ENCODE results near the gene HPSE2. TPM values are rescaled to one million over a fixed set of nuclear protein-coding genes. Genes with fewer than 3 reads are reported as not detected.
"Not testable (repeated sequence)": the region's sequence is repeated elsewhere in the genome, so short reads cannot be mapped to it uniquely, and the experiment has no call there.

Gene HPSE2
- not detected in 2 replicates for total RNA-seq
- polyA plus RNA-seq (2012), result not detected

DNA sequence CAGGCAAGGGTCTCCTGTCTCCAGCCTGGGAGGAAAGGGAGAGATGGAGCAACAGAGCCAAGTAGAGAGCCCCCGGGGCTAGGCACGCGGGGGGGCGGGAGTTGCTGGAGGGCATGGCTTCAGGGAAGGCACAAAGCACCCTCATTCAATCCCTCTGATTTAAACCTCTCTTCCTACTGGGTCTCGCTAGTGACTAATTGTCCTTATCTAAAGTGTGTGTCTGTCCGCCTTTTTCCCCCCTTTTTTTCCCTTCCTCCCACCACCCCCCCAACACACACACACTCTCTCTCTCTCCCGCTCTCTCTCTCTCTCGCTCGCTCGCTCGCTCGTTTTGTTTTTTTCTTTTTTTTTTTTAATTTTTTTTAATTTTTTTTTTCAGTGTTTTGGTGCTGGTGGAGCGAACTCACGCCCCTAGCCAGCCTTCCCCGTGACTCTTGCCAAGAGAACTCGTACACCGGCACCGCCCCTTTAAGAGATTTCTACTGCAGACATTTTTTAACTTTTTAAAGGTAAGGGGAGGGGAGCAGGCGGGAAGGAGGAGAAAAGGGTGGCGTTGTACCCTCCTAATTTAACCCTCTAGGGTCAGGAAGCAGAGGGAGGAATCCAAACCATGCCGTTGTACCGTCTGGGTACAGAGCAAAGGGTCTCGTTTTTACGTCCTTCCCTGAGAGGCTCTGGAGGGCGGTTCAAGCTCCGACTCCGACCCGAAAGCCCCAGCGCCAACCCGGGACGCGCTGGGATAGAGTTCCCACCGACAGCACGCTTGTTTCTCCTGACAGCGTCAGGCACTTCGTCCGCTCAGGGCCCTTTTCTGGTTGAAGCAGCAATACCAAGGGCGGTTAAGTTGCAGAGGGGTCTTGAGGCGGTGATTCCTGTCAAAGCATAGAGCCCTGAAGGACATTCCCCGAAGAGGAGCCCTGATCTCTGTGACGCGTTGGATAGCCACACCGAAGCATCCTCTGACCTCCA lies at the start of gene HPSE2:
TSS of gene HPSE2 (minus strand) at position 195 of the 969 bp plus-strand sequence.
- no peak for DNase-seq (ENCODE audit: low read depth)

DNA sequence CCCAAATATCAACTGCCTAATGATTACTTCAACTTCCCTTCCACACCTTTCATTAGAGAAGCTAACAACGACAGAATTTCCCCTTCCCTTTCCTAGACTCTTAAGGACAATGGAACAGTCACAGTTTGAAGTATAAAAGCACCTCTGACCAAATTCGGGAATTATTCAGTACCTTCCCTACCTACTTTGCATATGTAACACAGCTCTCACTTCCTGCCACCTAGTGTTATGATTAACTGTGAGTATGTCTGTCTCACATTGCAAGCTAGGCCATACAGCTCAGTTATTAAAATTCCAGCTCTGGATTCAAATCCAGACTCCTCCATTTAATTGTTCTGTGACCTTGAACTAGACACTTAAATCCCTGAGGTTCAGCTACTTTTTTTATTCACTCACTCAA lies 44.8 kb upstream of the HPSE2 start:
- DNase-seq (ENCODE audit: low read depth), result no peak

DNA sequence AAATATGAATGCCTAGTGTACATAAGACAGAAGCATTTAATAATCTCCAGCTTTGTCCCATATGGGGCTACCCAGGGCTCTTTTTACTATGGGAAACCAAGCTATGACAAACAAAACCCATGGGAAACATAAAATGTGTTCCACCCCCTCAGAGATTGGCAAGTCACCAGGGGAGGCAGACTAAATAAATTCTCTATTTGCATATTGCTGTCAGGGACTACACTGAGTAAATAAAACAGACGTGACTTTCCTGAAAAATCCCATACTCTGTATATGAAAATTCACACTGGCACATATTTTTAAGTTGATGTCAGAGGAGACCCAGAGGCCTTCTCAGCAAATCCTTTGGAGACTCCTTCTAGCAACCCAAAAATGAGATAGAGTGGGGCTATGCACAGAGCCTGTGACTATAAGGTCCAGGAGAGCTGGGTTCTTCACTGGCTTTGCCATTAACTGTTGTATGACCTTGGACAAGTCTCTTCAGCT lies 44.0 kb upstream of the HPSE2 start:
- DNase-seq (ENCODE audit: low read depth), result peak; percentile 51

DNA sequence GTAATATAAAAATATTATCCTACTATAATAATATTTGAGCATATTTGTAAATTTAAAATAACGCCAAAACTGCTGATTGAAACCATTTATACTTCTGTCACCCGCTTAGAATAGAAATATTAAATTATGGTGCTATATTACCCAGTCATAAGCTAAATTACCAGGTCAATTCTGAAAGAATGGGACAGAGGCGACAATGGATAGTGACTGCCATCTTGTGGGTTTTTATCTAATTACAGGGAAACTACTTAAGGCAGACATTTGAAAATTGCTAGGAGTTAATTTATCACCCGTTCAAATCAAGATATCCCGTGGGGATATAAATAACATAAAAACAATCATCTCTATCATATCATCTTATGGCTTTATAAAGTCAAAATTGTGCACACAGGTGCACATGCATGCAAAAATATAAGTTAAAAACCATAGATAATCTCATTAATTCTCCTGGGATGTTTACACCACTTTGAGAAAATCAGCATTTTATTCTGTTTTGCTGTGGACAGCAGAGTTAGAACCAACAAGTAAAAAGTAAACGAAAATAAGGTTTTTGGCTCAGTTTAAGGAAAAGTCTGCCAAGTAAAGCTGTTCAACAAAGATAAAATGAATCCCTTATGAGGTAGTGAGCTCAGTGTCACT lies 41.3 kb upstream of the HPSE2 start:
- DNase-seq (ENCODE audit: low read depth), result peak; percentile 10

DNA sequence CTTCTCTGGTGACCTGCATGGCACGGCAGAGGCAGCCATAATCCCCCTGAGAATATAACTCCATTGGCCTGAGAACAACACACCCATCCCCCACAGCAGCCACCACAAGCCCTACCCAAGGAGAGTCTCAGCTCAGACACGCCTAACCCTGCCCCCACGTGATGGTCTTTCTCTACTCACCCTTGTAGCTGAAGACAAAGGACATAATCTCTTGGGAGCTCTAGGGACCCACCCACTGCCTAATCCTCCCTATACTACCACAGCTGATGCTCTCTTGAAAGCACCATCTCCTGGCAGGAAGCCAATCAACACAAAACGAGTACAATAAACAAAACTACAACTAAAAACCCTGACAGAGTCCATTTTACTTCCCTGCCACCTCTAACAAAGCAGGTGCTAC lies 30.7 kb upstream of the HPSE2 start:
- no peak for DNase-seq (ENCODE audit: low read depth)

DNA sequence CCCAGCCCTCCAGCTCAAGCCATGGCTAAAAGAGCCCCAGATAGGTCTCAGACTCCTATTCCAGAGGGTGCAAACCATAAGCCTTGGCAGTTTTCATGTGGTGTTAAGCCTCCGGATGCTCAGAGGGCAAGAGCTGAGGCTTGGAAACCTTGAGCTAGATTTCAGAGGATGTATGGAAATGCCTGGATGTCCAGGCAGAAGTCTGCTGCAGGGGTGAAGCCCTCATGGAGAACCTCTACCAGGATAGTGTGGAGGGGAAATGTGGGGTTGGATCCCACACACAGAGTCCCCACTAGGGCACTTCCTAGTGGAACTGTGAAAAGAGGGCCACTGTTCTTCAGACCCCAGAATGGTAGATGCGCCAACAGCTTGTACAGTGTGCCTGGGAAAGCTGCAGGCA lies 13.2 kb upstream of the HPSE2 start:
- no peak for DNase-seq (ENCODE audit: low read depth)

DNA sequence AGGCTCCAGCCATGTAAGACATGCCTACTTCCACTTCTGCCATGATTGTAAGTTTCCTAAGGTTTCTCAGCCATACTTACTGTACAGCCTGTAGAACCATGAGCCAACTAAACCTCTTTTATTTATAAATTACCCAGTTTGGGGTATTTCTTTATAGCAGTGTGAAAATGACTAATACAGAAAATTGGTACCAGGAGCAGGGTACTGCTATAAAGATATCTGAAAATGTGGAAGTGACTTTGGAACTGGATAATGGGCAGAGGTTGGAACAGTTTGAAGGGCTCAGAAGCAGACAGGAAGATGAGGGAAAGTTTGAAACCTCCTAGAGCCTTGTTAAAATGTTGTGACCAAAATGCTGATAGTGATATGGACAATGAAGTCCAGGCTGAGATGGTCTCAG lies 12.2 kb upstream of the HPSE2 start:
- not testable (repeated sequence) for DNase-seq (ENCODE audit: low read depth)

DNA sequence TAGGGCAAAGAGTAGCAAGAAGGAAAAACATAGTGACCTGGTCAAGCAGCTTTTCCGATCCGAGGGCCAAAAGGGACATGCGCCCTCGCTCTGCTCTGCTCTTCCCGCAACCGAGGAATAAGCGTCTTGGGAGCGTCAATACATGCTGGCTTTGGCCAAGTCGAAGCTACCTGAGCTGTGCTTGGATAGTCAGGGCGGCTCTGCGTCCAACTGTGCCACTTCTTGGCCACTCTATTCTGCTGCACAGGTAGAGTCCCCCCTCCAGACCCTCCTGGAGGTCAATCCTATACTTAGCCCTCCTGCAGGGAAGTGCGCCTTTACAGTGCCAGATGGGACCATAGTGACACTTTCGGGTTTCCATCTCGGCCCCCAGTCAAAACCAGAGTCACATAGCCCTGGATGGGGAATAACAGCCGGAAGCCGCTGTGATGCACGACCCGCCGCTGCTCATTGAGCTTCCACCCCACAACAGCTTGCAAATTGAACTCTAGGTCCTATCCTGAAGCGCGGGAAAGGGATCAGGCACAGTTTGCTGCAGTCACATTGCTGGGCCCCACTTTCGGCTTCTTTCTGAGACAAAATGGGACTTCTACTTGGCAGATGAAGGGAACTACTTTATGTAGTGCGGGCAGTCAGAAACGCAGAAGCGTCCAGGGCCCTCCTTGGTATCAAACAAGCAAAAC lies 1.1 kb upstream of the HPSE2 start:
- DNase-seq (ENCODE audit: low read depth), result no peak

DNA sequence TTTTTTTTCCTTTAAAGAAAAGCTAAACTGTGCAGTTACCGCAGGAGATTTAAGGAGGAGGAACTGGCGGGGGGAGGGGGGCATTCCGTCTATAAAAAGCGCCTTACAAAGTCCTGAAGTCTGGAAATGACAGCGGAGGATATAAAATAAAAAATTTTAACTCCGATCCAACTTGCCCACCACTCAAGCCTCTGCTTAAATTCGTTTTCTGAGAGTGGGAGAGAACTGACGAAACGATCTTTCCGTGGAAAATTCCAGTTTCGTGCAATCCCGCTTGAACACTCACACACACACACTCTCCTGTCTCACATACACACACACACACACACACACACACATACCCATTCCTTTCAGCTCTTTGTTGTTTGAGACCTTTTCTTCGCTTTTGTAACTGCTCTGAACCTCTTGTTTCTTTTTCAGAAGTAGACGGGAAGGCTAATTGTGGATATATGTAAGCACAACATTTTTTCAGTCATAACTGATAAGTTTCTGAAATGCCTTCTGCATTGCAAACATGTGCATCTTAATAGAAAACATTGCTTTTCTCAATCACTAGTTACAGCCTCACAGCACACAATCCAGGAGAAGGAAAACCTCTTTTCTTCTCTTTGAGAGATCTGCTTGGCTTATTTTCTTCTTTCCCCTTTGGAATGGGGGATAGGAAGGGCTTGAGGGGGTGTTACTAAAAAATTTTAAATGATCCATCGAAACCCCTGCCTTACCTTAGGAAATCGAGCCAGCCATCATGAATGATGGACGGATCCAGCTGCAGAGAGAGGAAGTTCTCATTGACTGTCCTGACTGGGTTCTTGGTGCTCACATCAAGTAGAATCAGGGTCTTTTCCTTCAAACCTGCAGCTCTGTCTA lies 628 bp downstream of the HPSE2 start:
- DNase-seq (ENCODE audit: low read depth), result peak; percentile 10

DNA sequence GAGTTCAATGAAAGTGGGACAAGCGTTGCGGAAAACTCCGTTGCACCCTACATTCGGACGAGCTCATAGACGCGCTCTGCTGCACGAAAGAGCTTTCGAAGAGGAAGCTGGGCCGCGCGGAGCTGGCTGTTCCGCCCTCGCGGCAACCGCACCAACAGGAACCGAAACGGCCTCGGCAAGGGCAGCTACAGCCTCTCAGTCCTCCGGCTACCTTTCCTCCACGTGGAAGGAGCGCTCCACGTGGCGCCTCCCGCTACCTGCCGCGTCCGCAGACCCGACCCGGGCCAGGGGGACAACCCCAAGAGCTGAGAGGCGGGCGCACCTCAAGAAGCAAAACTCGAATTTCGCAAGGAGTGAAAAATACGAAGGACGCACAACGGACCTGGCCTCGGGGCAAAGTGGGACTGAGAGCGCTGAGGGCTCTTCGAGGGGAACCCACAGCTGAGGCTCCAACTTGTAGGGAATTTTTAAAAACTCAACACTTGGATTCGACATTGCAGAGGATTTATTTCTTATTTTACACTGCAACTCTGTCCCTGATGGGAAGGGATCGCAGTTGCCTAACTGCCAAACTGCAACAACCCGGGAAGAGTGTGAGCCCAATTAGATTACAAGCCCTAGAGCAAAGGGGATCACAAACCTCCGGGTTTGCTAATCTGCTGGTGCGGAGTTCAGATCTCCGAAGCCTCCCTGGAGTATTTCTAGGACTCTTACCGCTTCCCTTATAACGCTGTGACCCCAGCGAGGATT lies 1.4 kb downstream of the HPSE2 start:
- no peak for DNase-seq (ENCODE audit: low read depth)

DNA sequence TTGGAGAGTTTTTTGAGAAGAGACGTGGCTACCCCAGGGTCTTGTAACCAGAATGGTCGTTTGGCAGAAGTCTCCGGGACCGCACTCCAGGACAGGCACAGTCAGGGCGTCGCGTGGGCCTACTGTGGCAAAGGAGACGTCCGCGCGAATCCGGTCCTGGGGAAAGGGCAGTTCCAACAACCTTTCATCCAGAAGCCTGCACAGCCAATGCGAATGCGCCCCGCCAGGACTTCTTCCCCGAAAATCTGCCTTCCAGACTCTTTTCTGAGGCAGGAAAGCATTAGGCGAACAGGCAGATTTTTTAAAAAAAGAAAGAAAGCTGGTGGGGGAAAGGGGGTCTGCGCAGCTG lies 2.0 kb downstream of the HPSE2 start:
- DNase-seq (ENCODE audit: low read depth), result no peak

DNA sequence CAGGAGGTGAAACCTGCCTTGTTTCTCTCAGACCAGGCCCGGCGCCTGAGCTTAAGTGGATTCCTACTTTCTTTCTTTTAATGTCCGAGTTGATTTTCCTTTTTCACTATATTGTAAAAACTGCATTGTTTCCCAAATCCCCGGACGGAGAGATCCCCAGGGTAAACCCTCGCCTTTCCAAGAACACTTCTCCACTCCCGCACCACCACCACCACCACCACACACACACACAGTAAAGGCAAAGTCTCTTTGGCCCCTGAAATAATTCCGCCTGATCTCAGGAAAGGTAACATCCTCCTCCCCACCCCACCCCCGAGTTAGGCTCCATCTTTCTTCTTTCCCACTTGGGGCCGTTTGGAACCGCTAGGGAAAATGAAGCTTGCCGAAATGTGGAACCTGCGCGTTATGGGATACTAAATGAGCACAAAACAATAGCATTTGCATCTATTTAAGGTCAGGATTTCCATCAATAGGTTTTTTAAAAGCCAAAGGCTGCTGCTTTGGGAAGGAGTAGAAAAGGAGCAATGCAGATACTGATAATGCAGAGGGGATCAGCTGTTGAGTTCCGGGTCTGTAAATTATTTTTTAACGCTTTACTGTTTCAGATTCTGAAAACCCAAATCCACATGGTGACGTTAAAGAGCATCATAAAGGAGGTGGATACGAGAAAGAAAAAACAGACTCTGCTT lies 2.5 kb downstream of the HPSE2 start:
- DNase-seq (ENCODE audit: low read depth), result no peak

DNA sequence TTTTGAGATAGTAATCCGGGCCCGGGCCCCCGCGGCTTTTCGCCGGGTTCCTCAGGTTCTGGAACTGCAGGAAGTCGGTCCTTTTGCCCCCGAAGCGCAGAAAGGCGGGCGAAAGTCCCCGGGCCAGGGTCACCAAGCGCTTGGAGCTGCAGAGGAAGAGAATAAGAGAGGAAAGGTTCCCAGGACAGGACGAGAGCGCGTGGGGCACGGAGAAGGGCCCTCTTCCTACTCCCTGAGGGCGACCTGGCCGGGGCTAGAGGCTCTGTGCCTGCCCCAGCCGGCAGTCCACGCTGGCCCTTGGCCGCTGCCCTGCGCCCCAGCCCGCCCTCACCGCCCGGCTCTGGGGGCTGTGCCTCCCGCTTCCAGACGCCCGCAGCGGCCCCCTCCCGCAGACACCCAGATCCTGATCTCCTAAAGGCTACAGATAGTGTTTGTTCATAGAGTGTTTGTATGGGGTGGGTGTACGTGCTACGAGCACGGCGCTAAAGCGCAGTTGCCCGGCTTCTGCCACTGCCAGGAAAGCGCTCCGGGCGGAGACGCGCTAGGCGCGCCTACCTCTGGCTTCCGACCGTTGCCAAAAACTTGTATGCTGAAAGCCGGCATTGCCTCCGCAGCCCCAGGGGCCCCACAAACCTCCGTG lies 3.2 kb downstream of the HPSE2 start:
- no peak for DNase-seq (ENCODE audit: low read depth)

DNA sequence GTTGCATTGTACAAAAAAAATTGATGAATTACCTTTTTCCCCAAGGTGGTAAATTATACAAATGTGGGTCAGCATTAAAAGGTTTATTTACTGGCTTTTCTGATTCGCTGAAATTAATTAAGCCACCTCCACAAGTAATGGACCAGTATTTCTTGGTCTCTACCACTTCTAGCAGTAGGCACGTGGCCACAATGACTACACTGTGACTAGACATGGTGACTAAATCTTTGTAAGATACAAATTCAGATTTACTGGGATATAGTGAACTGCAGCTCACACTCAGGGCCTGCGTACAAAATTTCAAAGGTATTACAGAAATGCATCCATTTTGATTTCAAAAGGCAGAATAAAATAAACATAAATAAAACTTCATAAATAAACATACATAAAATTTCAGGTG lies 10.9 kb downstream of the HPSE2 start:
- DNase-seq (ENCODE audit: low read depth), result no peak

DNA sequence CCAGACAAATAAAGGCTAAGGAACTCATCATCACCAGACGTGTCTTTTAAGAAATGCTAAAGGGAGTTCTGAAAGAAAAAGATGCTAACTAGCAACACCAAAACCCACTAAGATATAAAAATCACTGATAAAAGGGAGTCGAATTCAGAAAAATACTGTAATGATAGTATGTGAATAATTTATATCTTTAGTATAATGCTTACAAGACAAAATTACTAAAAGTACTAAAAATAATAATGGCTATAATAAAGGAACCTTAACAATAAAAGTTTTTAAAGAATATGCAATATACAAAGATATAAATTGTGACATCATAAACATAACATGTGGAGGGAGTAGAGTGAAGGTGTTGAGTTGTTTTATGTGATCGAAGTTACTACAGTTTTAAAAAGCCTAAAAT lies 28.3 kb downstream of the HPSE2 start:
- no peak for DNase-seq (ENCODE audit: low read depth)

DNA sequence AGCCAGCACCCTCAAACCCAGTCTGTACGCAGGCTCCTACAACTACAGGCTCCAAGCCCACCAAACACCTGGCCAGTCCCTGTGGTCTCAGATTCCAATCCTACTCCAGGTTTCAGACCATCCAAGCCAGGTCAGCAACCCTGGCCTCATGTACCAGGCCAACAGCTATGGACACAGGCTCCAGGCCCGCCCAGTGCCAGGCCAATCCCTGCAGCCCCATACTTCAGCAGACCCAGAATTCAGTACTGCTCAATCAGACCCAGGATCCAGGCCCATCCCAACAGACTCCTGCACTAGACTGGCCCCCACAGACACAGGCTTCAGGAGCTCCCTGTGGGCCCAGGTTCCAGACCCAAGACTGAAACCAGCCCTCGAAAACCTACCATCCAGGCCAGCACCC lies 32.3 kb downstream of the HPSE2 start:
- DNase-seq (ENCODE audit: low read depth), result no peak

DNA sequence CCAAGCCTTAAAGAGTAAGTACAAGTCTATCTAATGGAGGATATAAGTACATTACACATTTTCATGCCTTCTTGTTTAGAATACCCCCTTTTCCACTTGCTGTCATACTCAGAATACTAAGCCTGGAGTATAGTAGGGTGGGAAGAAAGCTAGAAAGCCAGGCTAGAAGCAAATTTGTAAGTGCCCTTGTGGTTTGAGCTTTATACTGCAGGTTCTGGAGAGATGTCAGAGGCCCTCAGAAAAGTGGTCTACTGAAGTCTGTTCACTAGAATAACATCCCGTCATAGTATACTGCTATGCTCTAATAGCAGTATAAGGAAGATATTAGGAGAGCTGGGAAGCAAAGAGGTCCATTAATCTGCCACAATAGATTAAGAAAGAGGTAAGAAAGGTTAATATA lies 62.7 kb downstream of the HPSE2 start:
- no peak for DNase-seq (ENCODE audit: low read depth)

DNA sequence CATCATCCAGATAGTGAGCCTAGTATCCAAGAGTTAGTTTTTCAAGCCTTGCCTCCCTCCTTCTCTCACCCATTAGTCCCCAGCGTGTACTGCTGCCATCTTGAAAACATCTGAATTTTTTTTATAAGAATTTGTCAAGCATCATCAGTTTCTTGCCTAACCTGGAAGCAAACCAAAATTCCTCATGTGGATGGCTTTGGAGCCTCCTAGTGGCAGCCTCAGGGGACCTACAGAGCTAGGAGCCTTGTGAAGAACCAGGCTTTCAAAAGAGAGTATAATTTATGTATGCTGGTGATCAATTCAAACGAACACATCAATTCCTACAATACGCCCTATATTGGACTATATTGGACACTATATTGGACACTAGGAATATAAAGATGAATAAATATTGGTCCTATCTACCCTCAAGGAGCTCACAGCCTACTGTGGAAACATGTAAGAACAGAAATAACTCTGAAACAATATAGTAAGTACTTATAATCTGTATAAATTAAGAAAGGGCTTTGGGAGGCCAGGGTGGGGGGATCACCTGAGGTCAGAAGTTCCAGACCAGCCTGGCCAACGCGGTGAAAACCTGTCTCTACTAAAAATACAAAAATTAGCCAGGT lies 63.4 kb downstream of the HPSE2 start:
- DNase-seq (ENCODE audit: low read depth), result peak; percentile 21
